Natural killer cell (primary cell): ENCODE data around the gene RPL36. TPM values are rescaled to one million over a fixed set of nuclear protein-coding genes. Genes with fewer than 3 reads are reported as not detected.

Experiments
- ATAC-seq, 3 donors: fragments of 150-1000 bp in 2 of 3; fragments of 200-7000 bp in 1 of 3; cut with Tn5 transposase; 1 replicate in 1 of 3; 2 replicates in 2 of 3; pipeline ENCODE4 v1.10.0; 2021; ENCODE audit warnings: mild to moderate bottlenecking in 2 of 3, moderate library complexity in 2 of 3
- DNase-seq, 2 donors: peaks; one replicate each; pipeline versions ENCODE4 v3.0.0 to v3.0.0-alpha.2; 2013 to 2021; ENCODE audit warnings: mixed read lengths in 1 of 2
- H3K27ac ChIP-seq: one replicate; pipeline ENCODE4 v1.5.1; 2013; ENCODE audit warnings: mild to moderate bottlenecking, low read length
- H3K27me3 ChIP-seq: one replicate; pipeline ENCODE4 v1.6.1; 2013; ENCODE audit warnings: low read length; ENCODE audit not compliant: control insufficient read depth, insufficient read depth
- H3K36me3 ChIP-seq: one replicate; pipeline ENCODE4 v1.6.1; 2013; ENCODE audit warnings: low read length; ENCODE audit not compliant: control insufficient read depth, insufficient read depth
- H3K4me1 ChIP-seq: one replicate; pipeline ENCODE4 v1.6.1; 2013; ENCODE audit warnings: low read length; ENCODE audit not compliant: control insufficient read depth, insufficient read depth
- H3K4me3 ChIP-seq: one replicate; pipeline ENCODE4 v1.5.1; 2013; ENCODE audit warnings: low read length
- H3K9me3 ChIP-seq: one replicate; pipeline ENCODE4 v1.6.1; 2013; ENCODE audit warnings: low read length; ENCODE audit not compliant: control insufficient read depth, insufficient read depth
- H3K27ac Mint-ChIP-seq, 2 donors: one replicate each; pipeline ENCODE4 v1.8.0; 2022; ENCODE audit warnings: mild to moderate bottlenecking in 2 of 2, mixed read lengths in 2 of 2, moderate library complexity in 1 of 2
- H3K27me3 Mint-ChIP-seq, 2 donors: one replicate each; pipeline ENCODE4 v1.8.0; 2022; ENCODE audit warnings: low read depth in 2 of 2, mixed read lengths in 2 of 2
- H3K36me3 Mint-ChIP-seq: one replicate; pipeline ENCODE4 v1.8.0; 2022; ENCODE audit warnings: mixed read lengths
- H3K4me1 Mint-ChIP-seq, 2 donors: one replicate each; pipeline ENCODE4 v1.8.0; 2022; ENCODE audit warnings: mixed read lengths in 2 of 2
- H3K4me3 Mint-ChIP-seq: one replicate; pipeline ENCODE4 v1.8.0; 2022; ENCODE audit warnings: mild to moderate bottlenecking, moderate library complexity, mixed read lengths
- H3K9me3 Mint-ChIP-seq, 2 donors: one replicate each; pipeline ENCODE4 v1.8.0; 2022; ENCODE audit warnings: mixed read lengths in 2 of 2
- CTCF ChIP-seq: fragments of 200-600 bp; IDR thresholded peaks from one replicate; pipeline ENCODE4 v1.8.0; 2022; ENCODE audit warnings: antibody characterized with exemption
- WGBS: methylation state at CpG from one replicate; pipeline ENCODE4 v1.1.7; 2013; ENCODE audit warnings: missing lambda C conversion rate; ENCODE audit not compliant: insufficient coverage; 5-methylcytosine and 5-hydroxymethylcytosine counted together
- intact Hi-C: fragments of 100-400 bp; cut with micrococcal nuclease; formaldehyde crosslinking; loops from one replicate; pipeline ENCODE4 v1.14.2; 2022
- total RNA-seq, 4 donors: library from RNA; stranded (reverse); fragments of 120-200 nt in 1 of 4; gene quantifications; one replicate each; pipeline versions ENCODE4 v1.2.3 to v1.2.4, GENCODE V29; 2013 to 2022

The RPL36 gene
- total RNA-seq, 3 donors from 2014 or later (not counting 1 experiment from before 2014, with no cell fraction given), result 363 to 505 (median 459) TPM

- intact Hi-C loops, result no loop called here
- no peaks in the 10 kb centered on the region for H3K27me3 Mint-ChIP-seq
- no peaks in the 10 kb centered on the region for H3K9me3 ChIP-seq
- no peak overlapping the region for H3K4me3 Mint-ChIP-seq
- ATAC-seq (no peak), DNase-seq (no peak)
- H3K9me3 Mint-ChIP-seq, result peaks cover 0 to 4% of the 10 kb centered on the region in 2 donors
- H3K36me3 ChIP-seq, result peaks cover 2% of the 10 kb centered on the region
- H3K27ac Mint-ChIP-seq, result no peak overlapping the region
- H3K4me1 Mint-ChIP-seq, result peaks cover 15 to 34% of the 10 kb centered on the region in 2 donors
- no peaks in the 10 kb centered on the region for H3K36me3 Mint-ChIP-seq
- no peaks in the 10 kb centered on the region for H3K27me3 ChIP-seq
- H3K27ac ChIP-seq, result no peak overlapping the region
- H3K4me1 ChIP-seq, result peaks cover 17% of the 10 kb centered on the region
- H3K4me3 ChIP-seq, result no peak overlapping the region
- WGBS, result 96% methylated on average over 10 of the region's 10 CpGs
- no peak for TF ChIP-seq CTCF
Observed at GRCh38 chr19:5677136-5677535, 13.0 kb upstream of the RPL36 start.

- H3K27me3 ChIP-seq, result no peaks in the 10 kb centered on the region
- H3K27ac ChIP-seq, result no peak overlapping the region
- peaks cover 2% of the 10 kb centered on the region for H3K36me3 ChIP-seq
- Mint-ChIP-seq H3K27ac (no peak overlapping the region), H3K4me1 (peaks cover 15 to 37% of the 10 kb centered on the region in 2 donors), H3K9me3 (peaks cover 0 to 4% of the 10 kb centered on the region in 2 donors), H3K36me3 (no peaks in the 10 kb centered on the region), H3K27me3 (no peaks in the 10 kb centered on the region), H3K4me3 (no peak overlapping the region)
- intact Hi-C loops, result no loop called here
- TF ChIP-seq CTCF, result no peak
- 96% methylated on average over 9 of the region's 9 CpGs for WGBS
- no peak for ATAC-seq
- H3K4me1 ChIP-seq, result peaks cover 17% of the 10 kb centered on the region
- no peaks in the 10 kb centered on the region for H3K9me3 ChIP-seq
- DNase-seq, result no peak
- H3K4me3 ChIP-seq, result no peak overlapping the region
Observed at GRCh38 chr19:5677580-5677979, 12.5 kb upstream of the RPL36 start.

GRCh38 chr19:5678071-5678718 lies 11.9 kb upstream of the RPL36 start:
- WGBS, result 98% methylated on average over 21 of the region's 22 CpGs
- peaks cover 0 to 4% of the 10 kb centered on the region in 2 donors for H3K9me3 Mint-ChIP-seq
- DNase-seq, result no peak
- no peak overlapping the region for H3K4me3 Mint-ChIP-seq
- no peak for ATAC-seq
- TF ChIP-seq CTCF, result no peak
- H3K27me3 Mint-ChIP-seq, result no peaks in the 10 kb centered on the region
- Histone ChIP-seq H3K4me1 (peaks cover 17% of the 10 kb centered on the region), H3K27me3 (no peaks in the 10 kb centered on the region), H3K4me3 (no peak overlapping the region), H3K9me3 (no peaks in the 10 kb centered on the region), H3K27ac (no peak overlapping the region), H3K36me3 (peaks cover 2% of the 10 kb centered on the region)
- no peaks in the 10 kb centered on the region for H3K36me3 Mint-ChIP-seq
- H3K27ac Mint-ChIP-seq, result no peak overlapping the region
- intact Hi-C loops, result no loop called here
- peaks cover 15 to 37% of the 10 kb centered on the region in 2 donors for H3K4me1 Mint-ChIP-seq
